Measurements from ENCODE around the gene TNRC18. TPM values are rescaled to one million over a fixed set of nuclear protein-coding genes. Genes with fewer than 3 reads are reported as not detected.
"Not testable (repeated sequence)": the region's sequence is repeated elsewhere in the genome, so short reads cannot be mapped to it uniquely, and the experiment has no call there.

The TNRC18 gene
- total RNA-seq, 6 experiments from 2014 or later: 70.6 to 87.1 (median 79.9) TPM

- Mint-ChIP-seq H3K9me3 (no peaks in the 10 kb centered on the region), H3K27ac (no peak overlapping the region), H3K4me3 (no peak overlapping the region), H3K27me3 (ENCODE audit: insufficient read depth) (peaks cover 15% of the 10 kb centered on the region), H3K36me3 (ENCODE audit: low read depth) (no peaks in the 10 kb centered on the region), H3K4me1 (ENCODE audit: low read depth) (peaks cover 7% of the 10 kb centered on the region)
- DNase-seq: no peak
- TF ChIP-seq CTCF (IDR thresholded peaks at IDR 0.05): no peak
Measured at GRCh38 chr7:5265320-5266190, 158.1 kb downstream of the TNRC18 start.

GRCh38 chr7:5263066-5263465 is 160.6 kb downstream of the TNRC18 start:
- not testable (repeated sequence) for DNase-seq; H3K4me1 Mint-ChIP-seq (ENCODE audit: low read depth); H3K4me3 Mint-ChIP-seq; H3K36me3 Mint-ChIP-seq (ENCODE audit: low read depth); H3K27ac Mint-ChIP-seq; H3K9me3 Mint-ChIP-seq
- H3K27me3 Mint-ChIP-seq (ENCODE audit: insufficient read depth): peaks cover 15% of the 10 kb centered on the region

- H3K4me1 Mint-ChIP-seq (ENCODE audit: low read depth): not testable (repeated sequence)
Measured at GRCh38 chr7:5260530-5261068, 163.0 kb downstream of the TNRC18 start.

More at GRCh38 chr7:5260530-5261068, 163.0 kb downstream of the TNRC18 start:
- not testable (repeated sequence) for H3K4me3 Mint-ChIP-seq; H3K27ac Mint-ChIP-seq; DNase-seq; H3K36me3 Mint-ChIP-seq (ENCODE audit: low read depth); H3K9me3 Mint-ChIP-seq
- peaks cover 14% of the 10 kb centered on the region for H3K27me3 Mint-ChIP-seq (ENCODE audit: insufficient read depth)

Other genes with a start within 250 kb of the TNRC18 start
- gene WIPI2, start 233.6 kb downstream of the TNRC18 start, total RNA-seq (2021; fragmentation: NEBNext Ultra II Directional; extraction: Animal tissue kit (Norgen Biotek cat#: 25700)): 10 to 100 TPM; 55.0 to 71.9 (median 59.2) TPM
- 1 to 10 TPM in 2 of 6 experiments, under 1 TPM in 4; 0.62 to 2.1 (median 0.84) TPM for gene SLC29A4, start 140.9 kb downstream of the TNRC18 start, total RNA-seq (2021; fragmentation: NEBNext Ultra II Directional; extraction: Animal tissue kit (Norgen Biotek cat#: 25700))
- 10 to 100 TPM; 17.9 to 24.4 (median 20.0) TPM for gene FBXL18, start 90.0 kb upstream of the TNRC18 start, total RNA-seq (2021; fragmentation: NEBNext Ultra II Directional; extraction: Animal tissue kit (Norgen Biotek cat#: 25700))
- over 10,000 TPM in 5 of 6 experiments, 1,000 to 10,000 TPM in 1; 9,852 to 14,845 (median 13,380) TPM for gene ACTB, start 106.8 kb upstream of the TNRC18 start, total RNA-seq (2021; fragmentation: NEBNext Ultra II Directional; extraction: Animal tissue kit (Norgen Biotek cat#: 25700))
- 100 to 1,000 TPM; 260 to 327 (median 310) TPM for gene FSCN1, start 169.0 kb upstream of the TNRC18 start, total RNA-seq (2021; fragmentation: NEBNext Ultra II Directional; extraction: Animal tissue kit (Norgen Biotek cat#: 25700))

Measured in HFFc6 (cell line).